Keratinocyte (primary cell): Measurements from ENCODE around the gene OSTF1. TPM values are rescaled to one million over a fixed set of nuclear protein-coding genes. Genes with fewer than 3 reads are reported as not detected.

Source experiments
- DNase-seq: peaks from one replicate; pipeline ENCODE4 v3.0.0-alpha.2; 2011; ENCODE audit warnings: low read depth, missing footprints, low spot score
- FAIRE-seq: peaks from 2 replicates; lab custom pipeline; 2011; peaks lifted over from hg19 to GRCh38; lab: Jason Lieb, UNC
- H2AFZ ChIP-seq: 2 replicates; pipeline ENCODE4 v1.6.0; 2012; ENCODE audit warnings: low read length, control low read depth, inconsistent platforms; ENCODE audit not compliant: control insufficient read depth
- H3K27ac ChIP-seq: 2 replicates; pipeline ENCODE4 v1.5.1; 2011; ENCODE audit warnings: low read length; ENCODE audit not compliant: control insufficient read depth, insufficient read depth
- H3K27me3 ChIP-seq: 3 replicates; pipeline ENCODE4 v1.6.0; 2011; ENCODE audit warnings: low read length; ENCODE audit not compliant: control insufficient read depth, insufficient read depth; ENCODE audit errors: extremely low read depth
- H3K36me3 ChIP-seq, 2 experiments: 2 replicates in 1 of 2; 3 replicates in 1 of 2; pipeline ENCODE4 v1.5.1; 2011; ENCODE audit warnings: low read length in 2 of 2, mild to moderate bottlenecking in 1 of 2; ENCODE audit not compliant: control insufficient read depth in 2 of 2, insufficient read depth in 2 of 2; ENCODE audit errors: extremely low read depth in 1 of 2
- H3K4me1 ChIP-seq: 3 replicates; pipeline ENCODE4 v1.5.1; 2011; ENCODE audit warnings: low read length; ENCODE audit not compliant: control insufficient read depth, insufficient read depth; ENCODE audit errors: extremely low read depth
- H3K4me2 ChIP-seq: 3 replicates; pipeline ENCODE4 v1.6.0; 2011; ENCODE audit warnings: low read depth, low read length; ENCODE audit not compliant: control insufficient read depth, insufficient read depth; ENCODE audit errors: extremely low read depth
- H3K4me3 ChIP-seq, 3 experiments: fragments of 200-600 bp in 1 of 3; sonication (generic) in 1 of 3; 2 replicates in 2 of 3; 3 replicates in 1 of 3; pipeline ENCODE4 v1.5.1; 2011 to 2016; ENCODE audit warnings: low read length in 3 of 3, mild to moderate bottlenecking in 3 of 3, control low read depth in 2 of 3, inconsistent platforms in 1 of 3, low read depth in 1 of 3, mixed read lengths in 1 of 3, mixed run types in 1 of 3, moderate library complexity in 1 of 3; ENCODE audit not compliant: control insufficient read depth in 2 of 3, insufficient read depth in 2 of 3; ENCODE audit errors: extremely low read depth in 1 of 3
- H3K79me2 ChIP-seq: 2 replicates; pipeline ENCODE4 v1.6.0; 2012; ENCODE audit warnings: low read length; ENCODE audit not compliant: control insufficient read depth, insufficient read depth
- H3K9ac ChIP-seq: 3 replicates; pipeline ENCODE4 v1.6.0; 2011; ENCODE audit warnings: low read length; ENCODE audit not compliant: control insufficient read depth, insufficient read depth; ENCODE audit errors: extremely low read depth
- H3K9me1 ChIP-seq: 3 replicates; pipeline ENCODE4 v1.6.0; 2011; ENCODE audit warnings: low read length; ENCODE audit not compliant: control insufficient read depth, insufficient read depth; ENCODE audit errors: extremely low read depth
- H3K9me3 ChIP-seq: 2 replicates; pipeline ENCODE4 v1.5.1; 2012; ENCODE audit warnings: low read depth, low read length; ENCODE audit not compliant: control insufficient read depth
- H4K20me1 ChIP-seq: 3 replicates; pipeline ENCODE4 v1.6.0; 2011; ENCODE audit warnings: low read length; ENCODE audit not compliant: control insufficient read depth, insufficient read depth; ENCODE audit errors: extremely low read depth
- CTCF ChIP-seq, 3 experiments: IDR thresholded peaks in 1 of 3; conservative IDR thresholded peaks in 1 of 3; optimal IDR thresholded peaks in 1 of 3; 2 replicates in 2 of 3; 3 replicates in 1 of 3; pipeline versions ENCODE3 to v1.5.1; 2011; ENCODE audit warnings: low read length in 3 of 3, mild to moderate bottlenecking in 3 of 3, moderate library complexity in 2 of 3, control low read depth in 1 of 3, inconsistent platforms in 1 of 3; ENCODE audit not compliant: insufficient read depth in 2 of 3; ENCODE audit errors: extremely low read depth in 1 of 3
- EZH2 ChIP-seq: IDR thresholded peaks from one replicate; pipeline ENCODE4 v1.6.1; 2012; ENCODE audit warnings: inconsistent platforms, mild to moderate bottlenecking, low read length, moderate library complexity
- dilution Hi-C: fragments of 300-500 bp; cut with MboI; formaldehyde crosslinking; loops from one replicate; pipeline ENCODE4 v1.7.0; 2020; ENCODE audit warnings: low sequenced_read_pairs; ENCODE audit not compliant: extremely low pct_ligation_motif_present
- polyA plus RNA-seq, 5 experiments: library from polyadenylated mRNA; depleted of rRNA in 3 of 5; stranded (reverse) in 3 of 5; stranded (forward) in 1 of 5; unstranded in 1 of 5; fragments of >200 nt; gene quantifications; 1 replicate in 1 of 5; 2 replicates in 3 of 5; 3 replicates in 1 of 5; pipeline versions ENCODE4 v1.2.1 to v1.2.3, GENCODE V29; 2011 to 2012; ENCODE audit warnings: missing spikeins in 2 of 5, low read depth in 1 of 5, low replicate concordance in 1 of 5

Gene OSTF1
- polyA plus RNA-seq, 1 donor (not counting 4 experiments of a cell fraction or from before 2014, with no cell fraction given) = 39.2 TPM

GRCh38 chr9:75101004-75101588 is 12.8 kb downstream of the OSTF1 start:
- no peak overlapping the region for H3K4me3 ChIP-seq
- no peaks in the 10 kb centered on the region for H3K9me3 ChIP-seq
- no peak overlapping the region for H3K9ac ChIP-seq
- no peaks in the 10 kb centered on the region for H3K27me3 ChIP-seq
- FAIRE-seq = no peak
- no peaks in the 10 kb centered on the region for H3K4me1 ChIP-seq
- no peak for DNase-seq
- no peak overlapping the region for H3K27ac ChIP-seq
- H3K36me3 ChIP-seq = no peaks in the 10 kb centered on the region
- H3K79me2 ChIP-seq = peaks cover 74% of the 10 kb centered on the region
- dilution Hi-C loops = no loop called here
- no peaks in the 10 kb centered on the region for H3K9me1 ChIP-seq
- no peak overlapping the region for H3K4me2 ChIP-seq
- TF ChIP-seq EZH2 (no peak), CTCF (optimal IDR thresholded peaks at IDR 0.05 in 1 of 3, IDR thresholded peaks at IDR 0.05 in 1 of 3, conservative IDR thresholded peaks at IDR 0.05 in 1 of 3; ENCODE audit: extremely low read depth in 1 of 3, insufficient read depth in 2 of 3, low read length in 3 of 3) (no peak)
- no peak overlapping the region for H2AFZ ChIP-seq
- no peaks in the 10 kb centered on the region for H4K20me1 ChIP-seq

- FAIRE-seq = no peak
- dilution Hi-C loops = no loop called here
- TF ChIP-seq CTCF (optimal IDR thresholded peaks at IDR 0.05 in 1 of 3, IDR thresholded peaks at IDR 0.05 in 1 of 3, conservative IDR thresholded peaks at IDR 0.05 in 1 of 3; ENCODE audit: extremely low read depth in 1 of 3, insufficient read depth in 2 of 3, low read length in 3 of 3) = no peak
- no peak for TF ChIP-seq EZH2
- Histone ChIP-seq H3K9me1 (no peaks in the 10 kb centered on the region), H3K27me3 (no peaks in the 10 kb centered on the region), H3K79me2 (peaks cover 65% of the 10 kb centered on the region), H3K27ac (no peak overlapping the region), H4K20me1 (no peaks in the 10 kb centered on the region), H3K4me1 (no peaks in the 10 kb centered on the region), H3K9me3 (no peaks in the 10 kb centered on the region), H3K9ac (no peak overlapping the region), H2AFZ (no peak overlapping the region), H3K4me2 (no peak overlapping the region), H3K36me3 (no peaks in the 10 kb centered on the region), H3K4me3 (no peak overlapping the region)
- DNase-seq = no peak
Observed at GRCh38 chr9:75102177-75102790, 14.0 kb downstream of the OSTF1 start.
